ENCODE data around the gene STMP1. TPM values are rescaled to one million over a fixed set of nuclear protein-coding genes. Genes with fewer than 3 reads are reported as not detected.

The STMP1 gene
- total RNA-seq, 1 donor from 2014 or later, result 26.2 TPM

GRCh38 chr7:135669774-135670173, 7.5 kb downstream of the STMP1 start:
- no peak for DNase-seq
- Mint-ChIP-seq H3K4me3 (no peak overlapping the region), H3K36me3 (ENCODE audit: low read depth) (peaks cover 36% of the 10 kb centered on the region), H3K27me3 (no peaks in the 10 kb centered on the region), H3K27ac (no peak overlapping the region), H3K4me1 (peaks cover 33% of the 10 kb centered on the region), H3K9me3 (no peaks in the 10 kb centered on the region)
- ChIA-PET CTCF (interaction anchor here (1.0 kb wide), 1 partner anchor 24 kb away, joined by 4 read pairs; no protein-coding TSS in a partner anchor), POLR2A (no interaction called here)
- no peak for TF ChIP-seq CTCF (IDR thresholded peaks at IDR 0.05)
- intact Hi-C loops (cut with micrococcal nuclease), result loop anchor here (10.0 kb wide), 1 partner anchor 495 kb away; the partner anchor contains the start of gene CYREN
- no peak for ATAC-seq (ENCODE audit: low read depth)

GRCh38 chr7:135670179-135670578, 7.9 kb downstream of the STMP1 start:
- ATAC-seq (ENCODE audit: low read depth) (no peak), DNase-seq (no peak)
- TF ChIP-seq CTCF (IDR thresholded peaks at IDR 0.05), result no peak
- ChIA-PET CTCF (interaction anchor here (1.0 kb wide), 1 partner anchor 25 kb away, joined by 4 read pairs; no protein-coding TSS in a partner anchor), POLR2A (no interaction called here)
- Mint-ChIP-seq H3K4me1 (peaks cover 30% of the 10 kb centered on the region), H3K36me3 (ENCODE audit: low read depth) (peaks cover 38% of the 10 kb centered on the region), H3K27ac (no peak overlapping the region), H3K9me3 (no peaks in the 10 kb centered on the region), H3K4me3 (no peak overlapping the region), H3K27me3 (no peaks in the 10 kb centered on the region)
- intact Hi-C loops (cut with micrococcal nuclease), result no loop called here

DNA sequence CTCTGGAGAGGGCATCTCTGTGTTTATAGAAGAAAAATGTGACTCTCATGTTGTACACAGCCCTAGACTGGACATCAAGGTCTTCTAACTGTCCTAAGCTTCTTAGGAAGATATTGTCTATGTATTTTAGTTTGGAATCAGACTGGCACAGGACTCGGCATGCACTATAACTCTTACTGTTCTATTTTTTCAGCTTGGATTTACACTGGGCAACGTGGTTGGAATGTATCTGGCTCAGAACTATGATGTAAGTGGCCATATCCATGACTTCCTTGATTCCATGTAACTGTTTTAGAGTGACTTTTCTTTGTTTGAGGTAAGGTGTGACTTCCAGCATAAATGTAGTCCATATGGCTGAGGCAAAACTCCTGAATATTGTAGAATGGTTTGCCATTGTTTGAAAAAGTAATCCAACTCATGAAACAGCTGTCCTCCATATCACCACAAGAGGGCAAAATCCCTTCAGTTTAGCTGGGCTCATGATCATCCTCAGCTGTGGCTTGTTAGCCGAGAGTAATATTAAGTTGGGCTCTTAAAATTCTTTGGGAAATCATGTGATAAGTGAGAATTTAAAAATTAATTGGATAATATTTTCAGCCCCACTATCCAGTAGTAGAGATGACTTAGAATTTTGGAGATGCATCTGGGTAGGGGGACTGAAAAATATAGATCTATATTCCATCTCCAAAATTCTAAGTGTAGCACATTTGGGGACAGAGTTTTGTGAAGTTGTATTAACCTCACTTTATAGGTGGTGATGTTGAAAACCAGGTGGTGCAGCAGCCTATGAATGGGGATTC, 10.4 kb downstream of the STMP1 start:
- DNase-seq (no peak), ATAC-seq (ENCODE audit: low read depth) (peak; percentile 57)
- CTCF ChIA-PET, result interaction anchor here (1.0 to 1.6 kb wide), 7 partner anchors 9 to 336 kb away, joined by 3 to 6 read pairs (median 4); no protein-coding TSS in a partner anchor
- POLR2A ChIA-PET, result interaction anchor here (1.2 to 2.4 kb wide), 2 partner anchors 8 to 10 kb away, joined by 3 to 7 read pairs; partner anchors contain the start of gene STMP1
- Mint-ChIP-seq H3K27ac (no peak overlapping the region), H3K27me3 (no peaks in the 10 kb centered on the region), H3K36me3 (ENCODE audit: low read depth) (peaks cover 53% of the 10 kb centered on the region), H3K4me3 (no peak overlapping the region), H3K4me1 (peaks cover 14% of the 10 kb centered on the region), H3K9me3 (no peaks in the 10 kb centered on the region)
- intact Hi-C loops (cut with micrococcal nuclease), result loop anchor here (1.0 kb wide), 2 partner anchors 10 to 337 kb away; partner anchors contain the start of gene STMP1
- TF ChIP-seq CTCF (IDR thresholded peaks at IDR 0.05), result peak; percentile 39

GRCh38 chr7:135673360-135673706, 11.0 kb downstream of the STMP1 start:
- no peak overlapping the region for H3K4me3 Mint-ChIP-seq
- H3K27ac Mint-ChIP-seq, result no peak overlapping the region
- ATAC-seq (ENCODE audit: low read depth), result no peak
- DNase-seq, result no peak
- peaks cover 58% of the 10 kb centered on the region for H3K36me3 Mint-ChIP-seq (ENCODE audit: low read depth)
- ChIA-PET POLR2A (interaction anchor here (1.2 kb wide), 1 partner anchor 9 kb away, joined by 3 read pairs; no protein-coding TSS in a partner anchor), CTCF (interaction anchor here (1.0 to 1.6 kb wide), 7 partner anchors 9 to 335 kb away, joined by 3 to 6 read pairs (median 4); no protein-coding TSS in a partner anchor)
- TF ChIP-seq CTCF (IDR thresholded peaks at IDR 0.05), result no peak
- H3K9me3 Mint-ChIP-seq, result no peaks in the 10 kb centered on the region
- intact Hi-C loops (cut with micrococcal nuclease), result loop anchor here (1.0 kb wide), 1 partner anchor 336 kb away; no protein-coding TSS in a partner anchor
- H3K27me3 Mint-ChIP-seq, result no peaks in the 10 kb centered on the region
- H3K4me1 Mint-ChIP-seq, result peaks cover 12% of the 10 kb centered on the region

Data from activated B cell treated with CpG ODN at 0.5 μM for 24 hours (primary cell).